Smooth muscle cell (in vitro differentiated cells): ENCODE results near the gene NRL. TPM values are rescaled to one million over a fixed set of nuclear protein-coding genes. Genes with fewer than 3 reads are reported as not detected.
A peak's percentile ranks its signal among the peaks of the same experiment; 100 is the strongest.

Source experiments
- DNase-seq: peaks from one replicate; lab custom pipeline; 2025; ENCODE audit not compliant: unreplicated experiment; lab: John Stamatoyannopoulos, UW
- H2AFZ ChIP-seq: fragments of 200-600 bp; sonication (generic); 2 replicates; pipeline ENCODE4 v1.6.0; 2016; ENCODE audit warnings: antibody characterized with exemption, low read depth, mild to moderate bottlenecking
- H3F3A ChIP-seq: fragments of 200-600 bp; sonication (generic); 2 replicates; pipeline ENCODE4 v1.6.0; 2017; ENCODE audit warnings: antibody characterized with exemption, low read depth
- H3K27ac ChIP-seq: fragments of 200-600 bp; sonication (generic); 2 replicates; pipeline ENCODE4 v1.5.1; 2016; ENCODE audit warnings: low read depth, mild to moderate bottlenecking
- H3K27me3 ChIP-seq: fragments of 200-600 bp; sonication (generic); 2 replicates; pipeline ENCODE4 v1.6.1; 2016; ENCODE audit warnings: low read depth, mild to moderate bottlenecking
- H3K36me3 ChIP-seq: fragments of 200-600 bp; sonication (generic); 2 replicates; pipeline ENCODE4 v1.5.1; 2016; ENCODE audit warnings: low read depth
- H3K4me1 ChIP-seq: fragments of 200-600 bp; sonication (generic); 2 replicates; pipeline ENCODE4 v1.5.1; 2016; ENCODE audit warnings: low read depth
- H3K4me2 ChIP-seq: fragments of 200-600 bp; sonication (generic); 2 replicates; pipeline ENCODE4 v1.6.0; 2016; ENCODE audit warnings: mild to moderate bottlenecking
- H3K4me3 ChIP-seq: fragments of 200-600 bp; sonication (generic); 2 replicates; pipeline ENCODE4 v1.5.1; 2016; ENCODE audit warnings: mild to moderate bottlenecking
- H3K79me2 ChIP-seq: fragments of 200-600 bp; sonication (generic); 2 replicates; pipeline ENCODE4 v1.6.0; 2016; ENCODE audit warnings: low read depth, mild to moderate bottlenecking
- H3K9ac ChIP-seq: fragments of 200-600 bp; sonication (generic); 2 replicates; pipeline ENCODE4 v1.6.0; 2016; ENCODE audit warnings: low read depth
- H3K9me3 ChIP-seq: fragments of 200-600 bp; sonication (generic); replicated peaks from 2 replicates; pipeline ENCODE4 v1.5.1; 2016; ENCODE audit warnings: low read depth
- H4K20me1 ChIP-seq: fragments of 200-600 bp; sonication (generic); 2 replicates; pipeline ENCODE4 v1.6.0; 2016; ENCODE audit warnings: low read depth
- CTCF ChIP-seq: fragments of 200-600 bp; sonication (generic); IDR thresholded peaks from 2 replicates; pipeline ENCODE4 v1.5.1; 2017; ENCODE audit warnings: borderline replicate concordance, mild to moderate bottlenecking, antibody characterized with exemption; ENCODE audit not compliant: insufficient read depth, poor library complexity, severe bottlenecking
- WGBS: methylation state at CpG from one replicate; pipeline ENCODE4 v1.1.7; 2016; ENCODE audit warnings: low lambda C conversion rate; 5-methylcytosine and 5-hydroxymethylcytosine counted together
- polyA plus RNA-seq: library from polyadenylated mRNA; unstranded; fragments of >200 nt; fragmentation: Nextera tagmentation; extraction: Ambion mirVana; gene quantifications from 2 replicates; pipeline ENCODE4 v1.2.1, GENCODE V29; 2016
- total RNA-seq: library from RNA; depleted of rRNA; stranded (reverse); fragments of >200 nt; gene quantifications from 2 replicates; pipeline ENCODE4 v1.2.3, GENCODE V29; 2014

Gene NRL
- total and polyA plus RNA-seq, 2 experiments from 2014 or later, result 1.3 to 1.9 TPM

DNA sequence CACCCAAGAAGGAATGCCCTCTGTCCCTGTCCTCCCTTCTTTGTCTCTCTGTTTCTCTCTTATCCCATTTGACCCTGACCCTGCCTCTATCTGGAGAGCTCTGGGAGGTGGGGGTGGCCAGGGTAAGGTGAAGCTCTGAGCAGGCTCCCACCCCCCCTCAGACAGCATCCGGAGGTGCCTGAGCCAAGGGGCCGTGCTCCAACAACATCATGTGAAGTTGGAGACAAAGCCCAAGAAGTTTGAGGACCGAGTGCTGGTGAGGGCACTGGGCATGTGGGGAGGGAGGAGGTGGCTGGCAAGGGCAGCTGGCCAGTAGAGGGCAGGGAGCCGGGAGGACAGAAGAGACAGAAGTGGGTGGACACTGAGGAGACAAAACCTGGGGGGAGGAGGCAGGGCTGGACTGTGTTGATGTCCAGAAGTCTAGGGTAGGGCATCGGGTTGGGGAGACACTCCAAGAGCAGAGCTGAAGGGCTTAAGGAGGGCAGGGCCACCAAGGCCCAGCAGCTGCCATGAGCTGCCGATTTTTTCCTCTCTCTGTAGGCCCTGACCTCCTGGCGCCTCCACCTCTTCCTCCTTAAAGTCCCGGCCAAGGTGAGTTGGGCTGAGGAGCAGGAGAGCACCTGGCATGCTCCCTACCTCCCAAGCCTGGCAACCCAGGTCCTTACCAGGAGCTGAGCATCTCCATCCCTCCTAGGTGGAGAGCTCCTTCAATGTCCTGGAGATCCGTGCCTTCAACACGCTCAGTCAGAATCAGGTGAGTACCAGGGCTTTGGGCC, 61.0 kb downstream of the NRL start:
- no peak for TF ChIP-seq CTCF
- H3K79me2 ChIP-seq, result no peaks in the 10 kb centered on the region
- H4K20me1 ChIP-seq, result no peaks in the 10 kb centered on the region
- H3K9me3 ChIP-seq, result no peaks in the 10 kb centered on the region
- H3K27ac ChIP-seq, result no peak overlapping the region
- no peak for DNase-seq
- no peak overlapping the region for H3K9ac ChIP-seq
- H3K4me2 ChIP-seq, result no peak overlapping the region
- H3K27me3 ChIP-seq, result peaks cover 21% of the 10 kb centered on the region
- no peaks in the 10 kb centered on the region for H3K36me3 ChIP-seq
- H3K4me1 ChIP-seq, result no peaks in the 10 kb centered on the region
- WGBS, result 87% methylated on average over 8 of the region's 10 CpGs
- no peak overlapping the region for H2AFZ ChIP-seq
- H3K4me3 ChIP-seq, result no peak overlapping the region
- no peaks in the 10 kb centered on the region for H3F3A ChIP-seq

- Histone ChIP-seq H3F3A (no peaks in the 10 kb centered on the region), H3K4me3 (peak overlapping the region; percentile 62), H3K4me2 (peak overlapping the region; percentile 95), H3K9ac (no peak overlapping the region), H3K4me1 (no peaks in the 10 kb centered on the region), H3K36me3 (no peaks in the 10 kb centered on the region), H3K9me3 (no peaks in the 10 kb centered on the region), H4K20me1 (no peaks in the 10 kb centered on the region), H2AFZ (no peak overlapping the region), H3K27ac (no peak overlapping the region), H3K27me3 (peaks cover 21% of the 10 kb centered on the region), H3K79me2 (no peaks in the 10 kb centered on the region)
- no peak for DNase-seq
- 78% methylated on average over 19 of the region's 20 CpGs for WGBS
- TF ChIP-seq CTCF, result no peak
These were observed 61.8 kb downstream of the NRL start for GRCh38 chr14:24052656-24053547.

- peak; percentile 14 for DNase-seq
- no peaks in the 10 kb centered on the region for H3F3A ChIP-seq
- peak within 1 kb of the TSS; percentile 77 for H2AFZ ChIP-seq
- H3K4me1 ChIP-seq, result no peaks in the 10 kb centered on the region
- H3K27me3 ChIP-seq, result peaks cover 21% of the 10 kb centered on the region
- peak within 1 kb of the TSS; percentile 95 for H3K4me2 ChIP-seq
- WGBS, result under 1% methylated on average over 70 of the region's 92 CpGs
- peak within 1 kb of the TSS; percentile 62 for H3K4me3 ChIP-seq
- no peaks in the 10 kb centered on the region for H3K36me3 ChIP-seq
- H4K20me1 ChIP-seq, result no peaks in the 10 kb centered on the region
- H3K9ac ChIP-seq, result peak within 1 kb of the TSS; percentile 8
- H3K9me3 ChIP-seq, result no peaks in the 10 kb centered on the region
- no peaks in the 10 kb centered on the region for H3K79me2 ChIP-seq
- no peak for TF ChIP-seq CTCF
- H3K27ac ChIP-seq, result no peak within 1 kb of the TSS
These were observed 62.7 kb downstream of the NRL start, which contains the start of gene CARMIL3 for GRCh38 chr14:24051789-24052655. TSS of gene CARMIL3 (plus strand) at chr14:24052009. CDS start at chr14:24052154, 145 bp downstream.
